22Rv1 (cell line): ENCODE measurements around the gene SPAG7.

ENCODE experiments used
- H3K27ac ChIP-seq: fragments of 450-650 bp; 2 replicates; pipeline ENCODE4 v1.5.1; 2017
- CTCF ChIP-seq: fragments of 450-650 bp; IDR thresholded peaks from 2 replicates; pipeline ENCODE4 v1.5.1; 2017; ENCODE audit warnings: mild to moderate bottlenecking
- ZFX ChIP-seq: fragments of 450-650 bp; IDR thresholded peaks from 2 replicates; pipeline ENCODE4 v1.6.1; 2017; ENCODE audit warnings: antibody characterized with exemption, borderline replicate concordance

The SPAG7 gene

GRCh38 chr17:4956493-4957061, 11.0 kb downstream of the SPAG7 start:
- peak; percentile 37 for TF ChIP-seq CTCF
- TF ChIP-seq ZFX, result no peak
- H3K27ac ChIP-seq, result no peak overlapping the region

GRCh38 chr17:4955091-4955490, 12.5 kb downstream of the SPAG7 start:
- no peak for TF ChIP-seq CTCF
- no peak for TF ChIP-seq ZFX
- no peak overlapping the region for H3K27ac ChIP-seq

- no peak for TF ChIP-seq ZFX
- TF ChIP-seq CTCF, result no peak
- no peak overlapping the region for H3K27ac ChIP-seq
Measured at GRCh38 chr17:4953451-4953961, 14.1 kb downstream of the SPAG7 start.

GRCh38 chr17:4951486-4951885, 16.1 kb downstream of the SPAG7 start:
- TF ChIP-seq ZFX (no peak), CTCF (no peak)
- H3K27ac ChIP-seq, result peak overlapping the region; percentile 100; the same call in 1 of the 2 replicates

GRCh38 chr17:4950746-4951204, 16.8 kb downstream of the SPAG7 start, which contains the start of gene ENO3:
TSS of gene ENO3 (plus strand) at chr17:4951119. CDS start at chr17:4951830, 711 bp downstream.
- TF ChIP-seq CTCF (no peak), ZFX (no peak)
- H3K27ac ChIP-seq, result peak within 1 kb of the TSS; percentile 100

GRCh38 chr17:4950075-4950745, 17.4 kb downstream of the SPAG7 start:
- H3K27ac ChIP-seq, result peak overlapping the region; percentile 100

More at GRCh38 chr17:4950075-4950745, 17.4 kb downstream of the SPAG7 start:
- no peak for TF ChIP-seq CTCF
- no peak for TF ChIP-seq ZFX
